ENCODE results near the gene ADGRG2. TPM values are rescaled to one million over a fixed set of nuclear protein-coding genes. Genes with fewer than 3 reads are reported as not detected.

ADGRG2 gene
- total RNA-seq, 1 donor from 2014 or later, result 1.8 TPM

- TF ChIP-seq CTCF (IDR thresholded peaks at IDR 0.05), result no peak
- DNase-seq, result no peak
- H3K27me3 ChIP-seq, result no peaks in the 10 kb centered on the region
- ATAC-seq, result no peak
- no peaks in the 10 kb centered on the region for H3K36me3 ChIP-seq
- H3K4me3 ChIP-seq, result no peak overlapping the region
- intact Hi-C loops (cut with DNase I), result no loop called here
- H3K4me1 ChIP-seq, result no peaks in the 10 kb centered on the region
- no peak overlapping the region for H3K27ac ChIP-seq
- H3K9me3 ChIP-seq, result no peaks in the 10 kb centered on the region
Measured at GRCh38 chrX:19097553-19098283, 24.6 kb downstream of the ADGRG2 start.

GRCh38 chrX:19096586-19096985 is 25.7 kb downstream of the ADGRG2 start:
- intact Hi-C loops (cut with DNase I), result no loop called here
- no peak for TF ChIP-seq CTCF (IDR thresholded peaks at IDR 0.05)
- Histone ChIP-seq H3K36me3 (no peaks in the 10 kb centered on the region), H3K4me1 (no peaks in the 10 kb centered on the region), H3K4me3 (no peak overlapping the region), H3K27me3 (no peaks in the 10 kb centered on the region), H3K9me3 (no peaks in the 10 kb centered on the region), H3K27ac (no peak overlapping the region)
- ATAC-seq, result no peak
- DNase-seq, result no peak

- intact Hi-C loops (cut with DNase I), result no loop called here
- no peaks in the 10 kb centered on the region for H3K36me3 ChIP-seq
- no peaks in the 10 kb centered on the region for H3K9me3 ChIP-seq
- no peaks in the 10 kb centered on the region for H3K27me3 ChIP-seq
- no peak overlapping the region for H3K27ac ChIP-seq
- ATAC-seq, result no peak
- TF ChIP-seq CTCF (IDR thresholded peaks at IDR 0.05), result no peak
- no peaks in the 10 kb centered on the region for H3K4me1 ChIP-seq
- DNase-seq, result no peak
- H3K4me3 ChIP-seq, result no peak overlapping the region
Measured at GRCh38 chrX:19094654-19095053, 27.6 kb downstream of the ADGRG2 start.

DNA sequence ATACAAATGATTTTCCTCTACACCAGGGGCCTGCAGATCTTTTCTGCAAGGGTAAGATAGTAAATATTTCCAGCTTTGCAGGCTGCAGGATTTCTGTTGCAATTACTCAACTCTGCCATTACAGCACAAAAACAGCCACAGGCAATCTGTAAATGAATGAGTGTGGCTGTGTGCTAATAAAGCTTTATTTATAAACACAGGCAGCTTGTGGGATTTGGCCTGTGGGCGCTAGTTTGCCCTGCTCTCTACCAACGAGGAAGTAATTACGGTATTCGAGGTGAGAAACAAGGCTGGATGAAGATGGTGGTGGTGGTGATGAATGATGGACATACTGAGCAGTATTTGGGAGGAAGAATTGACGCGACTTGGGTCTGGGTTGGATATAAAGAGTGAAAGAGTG is 30.7 kb downstream of the ADGRG2 start:
- intact Hi-C loops (cut with DNase I), result no loop called here
- no peak for TF ChIP-seq CTCF (IDR thresholded peaks at IDR 0.05)
- DNase-seq (no peak), ATAC-seq (no peak)
- Histone ChIP-seq H3K27ac (no peak overlapping the region), H3K27me3 (no peaks in the 10 kb centered on the region), H3K36me3 (no peaks in the 10 kb centered on the region), H3K4me1 (no peaks in the 10 kb centered on the region), H3K9me3 (no peaks in the 10 kb centered on the region), H3K4me3 (no peak overlapping the region)

- no peak for ATAC-seq
- no peak overlapping the region for H3K4me3 ChIP-seq
- no peak for DNase-seq
- H3K9me3 ChIP-seq, result no peaks in the 10 kb centered on the region
- H3K4me1 ChIP-seq, result no peaks in the 10 kb centered on the region
- no peaks in the 10 kb centered on the region for H3K27me3 ChIP-seq
- TF ChIP-seq CTCF (IDR thresholded peaks at IDR 0.05), result no peak
- intact Hi-C loops (cut with DNase I), result no loop called here
- no peak overlapping the region for H3K27ac ChIP-seq
- no peaks in the 10 kb centered on the region for H3K36me3 ChIP-seq
Measured at GRCh38 chrX:19089555-19090040, 32.7 kb downstream of the ADGRG2 start.

Measured in upper lobe of right lung (tissue), 1 donor.